Duodenal mucosa (tissue), 2 donors: ENCODE results near the gene CRTAP.
A peak's percentile ranks its signal among the peaks of the same experiment; 100 is the strongest.

ENCODE experiments used
- H3K27ac ChIP-seq: one replicate; pipeline ENCODE4 v1.7.0; 2013; ENCODE audit warnings: low read depth, low read length
- H3K27me3 ChIP-seq, 2 donors: one replicate each; pipeline ENCODE4 v1.7.0; 2013; ENCODE audit warnings: low read length in 2 of 2, control low read depth in 1 of 2; ENCODE audit not compliant: insufficient read depth in 2 of 2, control insufficient read depth in 1 of 2
- H3K36me3 ChIP-seq, 2 donors: one replicate each; pipeline ENCODE4 v1.7.0; 2013; ENCODE audit warnings: low read length in 2 of 2, control low read depth in 1 of 2; ENCODE audit not compliant: insufficient read depth in 2 of 2, control insufficient read depth in 1 of 2
- H3K4me1 ChIP-seq, 2 donors: one replicate each; pipeline ENCODE4 v1.7.0; 2013; ENCODE audit warnings: low read length in 2 of 2, control low read depth in 1 of 2; ENCODE audit not compliant: insufficient read depth in 2 of 2, control insufficient read depth in 1 of 2
- H3K4me3 ChIP-seq, 2 donors: one replicate each; pipeline ENCODE4 v1.7.0; 2013; ENCODE audit warnings: low read length in 2 of 2, low read depth in 1 of 2
- H3K9ac ChIP-seq, 2 donors: one replicate each; pipeline ENCODE4 v1.7.0; 2013; ENCODE audit warnings: low read length in 2 of 2, low read depth in 1 of 2
- H3K9me3 ChIP-seq, 2 donors: one replicate each; pipeline ENCODE4 v1.7.0; 2013; ENCODE audit warnings: low read length in 2 of 2, control low read depth in 1 of 2; ENCODE audit not compliant: control insufficient read depth in 1 of 2

Gene CRTAP

DNA sequence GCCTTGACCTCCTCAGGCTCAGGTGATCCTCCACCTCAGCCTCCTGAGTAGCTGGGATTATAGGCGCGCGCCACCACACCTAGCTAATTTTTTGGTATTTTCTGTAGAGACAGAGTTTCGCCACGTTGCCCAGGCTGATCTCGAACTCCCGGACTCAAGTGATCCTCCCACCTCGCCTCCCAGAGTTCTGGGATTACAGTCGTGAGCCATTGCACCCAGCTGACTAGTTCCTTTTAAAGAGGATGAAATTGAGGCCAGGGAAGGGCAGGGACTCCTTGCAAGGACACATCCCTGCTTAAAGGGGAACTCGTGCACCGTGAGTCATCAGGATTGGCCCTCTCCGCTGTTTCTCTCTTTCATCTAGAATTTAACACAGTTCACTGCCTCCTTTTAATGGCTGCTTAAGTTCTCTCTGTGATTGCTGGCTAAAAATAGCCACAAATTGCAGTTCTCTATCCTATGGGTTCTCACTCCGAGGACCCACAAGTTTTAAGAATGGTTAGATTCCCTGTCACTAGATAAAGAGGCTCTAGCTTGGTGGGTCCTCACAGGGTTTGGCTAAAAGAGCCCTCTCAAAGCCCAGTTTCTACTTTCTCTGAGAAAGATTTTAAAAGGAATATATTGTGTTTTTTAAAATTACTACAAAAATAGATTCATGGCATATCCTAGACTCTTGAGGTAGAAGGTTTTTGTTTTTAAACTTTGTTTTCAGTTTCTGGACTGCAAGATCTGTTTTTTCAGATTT lies 1.4 kb downstream of the CRTAP start:
- H3K27ac ChIP-seq, result peak overlapping the region; percentile 24
- H3K9me3 ChIP-seq, result no peaks in the 10 kb centered on the region
- peak overlapping the region; percentile 90 to 91 for H3K4me3 ChIP-seq
- no peaks in the 10 kb centered on the region for H3K27me3 ChIP-seq
- H3K9ac ChIP-seq, result peak overlapping the region; percentile 43 to 72
- peaks cover 2 to 3% of the 10 kb centered on the region in 2 donors for H3K36me3 ChIP-seq
- H3K4me1 ChIP-seq, result peaks cover 10 to 19% of the 10 kb centered on the region in 2 donors

DNA sequence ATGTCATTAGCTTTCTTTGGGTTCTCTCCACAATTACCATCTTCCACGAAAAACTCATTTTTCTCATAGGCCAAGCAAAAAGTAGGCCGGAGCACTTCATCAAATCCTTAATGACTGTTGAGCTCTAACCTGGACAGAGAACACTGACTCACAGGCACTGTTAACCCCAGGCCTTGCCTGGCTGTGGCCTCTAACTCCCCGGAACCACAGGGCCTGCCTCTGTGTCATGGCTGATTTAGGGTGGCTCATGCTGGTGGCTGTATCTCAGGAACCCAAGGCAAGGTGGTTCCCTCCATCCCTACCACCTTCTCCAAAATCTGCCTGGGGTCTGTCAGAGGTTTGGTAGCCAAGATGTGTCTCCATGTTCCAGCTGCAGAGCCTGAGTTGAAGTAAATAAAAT lies 3.6 kb downstream of the CRTAP start:
- no peaks in the 10 kb centered on the region for H3K27me3 ChIP-seq
- H3K9me3 ChIP-seq, result no peaks in the 10 kb centered on the region
- no peak overlapping the region for H3K27ac ChIP-seq
- peaks cover 10 to 19% of the 10 kb centered on the region in 2 donors for H3K4me1 ChIP-seq
- H3K36me3 ChIP-seq, result peaks cover 12 to 22% of the 10 kb centered on the region in 2 donors
- no peak overlapping the region for H3K9ac ChIP-seq
- no peak overlapping the region for H3K4me3 ChIP-seq

DNA sequence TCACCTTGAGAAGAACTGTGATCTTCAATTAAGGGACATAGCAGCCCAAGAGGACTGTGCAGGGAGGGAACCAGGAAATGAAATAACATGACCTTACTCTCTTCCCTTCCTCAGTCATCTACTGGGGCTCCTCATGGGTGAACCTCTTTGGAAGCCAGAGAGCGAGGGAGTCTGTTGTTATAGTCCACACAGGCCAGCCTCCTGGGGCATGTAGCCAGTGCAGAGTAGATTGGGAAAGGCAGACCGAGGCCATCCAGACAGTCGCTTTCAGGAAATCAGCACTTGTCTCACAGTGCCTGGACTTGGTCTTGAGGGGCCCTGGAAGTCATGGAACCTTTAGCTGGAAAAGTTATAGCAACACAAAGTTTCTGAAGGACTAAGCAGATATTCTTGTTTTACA lies 6.1 kb downstream of the CRTAP start:
- H3K9ac ChIP-seq, result no peak overlapping the region
- peaks cover 5 to 10% of the 10 kb centered on the region in 2 donors for H3K4me1 ChIP-seq
- peaks cover 14 to 37% of the 10 kb centered on the region in 2 donors for H3K36me3 ChIP-seq
- no peak overlapping the region for H3K27ac ChIP-seq
- H3K4me3 ChIP-seq, result no peak overlapping the region
- no peaks in the 10 kb centered on the region for H3K9me3 ChIP-seq
- H3K27me3 ChIP-seq, result no peaks in the 10 kb centered on the region

DNA sequence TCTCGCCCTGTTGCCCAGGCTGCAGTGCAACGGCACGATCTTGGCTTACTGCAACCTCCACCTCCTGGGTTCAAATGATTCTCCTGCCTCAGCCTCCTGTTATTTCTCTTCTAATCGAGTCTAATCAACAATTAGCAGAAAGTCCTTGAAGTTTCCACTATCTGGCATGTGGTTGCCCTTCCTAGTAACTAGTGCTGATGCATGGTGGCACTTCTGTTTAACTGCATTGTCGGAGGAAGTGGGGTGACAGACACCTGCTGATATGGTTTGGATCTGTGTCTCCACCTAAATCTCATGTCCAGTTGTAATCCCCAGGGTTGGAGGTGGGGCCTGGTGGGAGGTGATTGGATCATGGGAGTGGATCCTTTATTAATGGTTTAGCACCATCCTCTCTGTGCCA lies 9.2 kb downstream of the CRTAP start:
- H3K9me3 ChIP-seq, result no peaks in the 10 kb centered on the region
- no peak overlapping the region for H3K9ac ChIP-seq
- peaks cover 14 to 52% of the 10 kb centered on the region in 2 donors for H3K36me3 ChIP-seq
- no peaks in the 10 kb centered on the region for H3K27me3 ChIP-seq
- no peak overlapping the region for H3K27ac ChIP-seq
- H3K4me1 ChIP-seq, result no peaks in the 10 kb centered on the region
- H3K4me3 ChIP-seq, result no peak overlapping the region

DNA sequence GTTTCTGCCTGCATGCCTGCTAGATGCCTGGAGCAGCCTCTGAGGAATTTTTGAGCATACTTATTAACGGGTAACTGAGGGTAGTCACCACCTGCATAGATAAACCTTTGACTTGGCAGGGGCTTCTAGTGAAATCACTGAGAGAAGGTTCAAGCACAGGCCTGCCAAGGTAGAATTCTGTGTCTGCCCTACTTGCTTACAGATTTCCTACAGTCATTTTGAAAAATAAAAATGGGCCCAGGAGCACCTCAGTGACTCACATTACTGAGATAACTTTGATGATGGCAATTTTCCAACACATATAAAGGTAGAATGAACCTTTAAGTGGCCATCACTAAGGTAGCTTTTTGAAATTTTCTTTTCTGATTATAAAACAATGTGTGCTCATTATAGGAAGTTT lies 10.8 kb downstream of the CRTAP start:
- Histone ChIP-seq H3K27ac (no peak overlapping the region), H3K4me3 (no peak overlapping the region), H3K9ac (no peak overlapping the region), H3K4me1 (no peaks in the 10 kb centered on the region), H3K27me3 (no peaks in the 10 kb centered on the region), H3K9me3 (no peaks in the 10 kb centered on the region), H3K36me3 (peaks cover 12 to 59% of the 10 kb centered on the region in 2 donors)

DNA sequence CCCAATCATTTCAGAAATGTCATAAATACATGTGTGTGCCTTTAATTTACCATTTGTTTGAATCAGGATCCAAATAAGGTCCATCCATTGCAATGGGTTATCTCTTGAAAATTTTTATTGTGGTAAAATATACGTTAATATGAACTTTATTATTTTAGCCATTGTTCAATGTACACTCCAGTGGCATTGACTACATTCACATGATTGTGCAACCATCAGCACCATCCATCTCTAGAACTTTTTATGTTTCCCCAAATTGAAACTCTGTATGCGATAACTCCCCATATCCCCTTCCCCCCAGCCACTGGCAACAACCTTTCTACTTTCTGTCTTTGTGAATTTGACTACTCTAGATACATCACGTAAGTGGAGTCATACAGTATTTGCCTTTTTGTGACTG lies 12.0 kb downstream of the CRTAP start:
- Histone ChIP-seq H3K9me3 (no peaks in the 10 kb centered on the region), H3K9ac (no peak overlapping the region), H3K4me1 (no peaks in the 10 kb centered on the region), H3K36me3 (peaks cover 16 to 59% of the 10 kb centered on the region in 2 donors), H3K27me3 (no peaks in the 10 kb centered on the region), H3K4me3 (no peak overlapping the region), H3K27ac (no peak overlapping the region)

DNA sequence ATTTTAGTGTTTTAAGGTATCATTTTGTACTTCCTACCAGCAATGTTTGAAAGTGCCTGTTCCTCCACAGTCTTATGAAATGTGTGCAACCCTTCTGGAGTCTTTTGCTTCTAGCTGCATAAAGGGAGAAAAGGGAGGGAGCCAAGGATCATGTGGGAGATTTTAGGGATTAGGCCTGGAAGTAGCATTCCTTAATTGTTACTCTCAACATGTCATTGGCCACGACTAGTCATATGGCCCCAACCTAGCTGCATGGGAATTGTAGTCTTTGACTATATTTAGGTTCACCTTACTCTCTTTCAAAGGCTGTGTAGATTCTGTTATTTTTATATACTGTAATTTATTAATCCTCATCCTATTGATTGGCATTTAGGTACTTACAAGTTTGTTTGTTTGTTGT lies 14.9 kb downstream of the CRTAP start:
- Histone ChIP-seq H3K36me3 (peaks cover 4 to 62% of the 10 kb centered on the region in 2 donors), H3K4me1 (no peaks in the 10 kb centered on the region), H3K9ac (no peak overlapping the region), H3K4me3 (no peak overlapping the region), H3K27me3 (no peaks in the 10 kb centered on the region), H3K27ac (no peak overlapping the region), H3K9me3 (no peaks in the 10 kb centered on the region)

DNA sequence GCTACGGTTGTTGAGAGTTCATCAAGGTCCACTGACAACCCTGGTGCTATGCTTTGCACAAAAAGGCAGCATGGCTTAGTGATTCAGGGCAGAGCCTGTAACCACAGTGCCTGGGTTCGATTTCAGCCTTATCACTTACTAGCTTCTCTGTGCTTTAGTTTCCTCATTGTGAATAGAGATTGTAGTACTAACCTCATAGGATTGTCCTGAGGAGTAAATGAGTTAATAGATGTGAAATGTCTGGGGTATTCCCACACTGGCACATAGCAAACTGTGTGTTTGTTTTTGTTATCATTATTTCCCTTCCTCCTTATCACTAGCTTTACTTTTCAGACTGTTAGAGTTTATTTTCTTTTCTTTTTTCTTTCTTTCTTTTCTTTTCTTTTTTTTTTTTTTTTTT lies 16.3 kb downstream of the CRTAP start:
- H3K27me3 ChIP-seq, result no peaks in the 10 kb centered on the region
- no peak overlapping the region for H3K4me3 ChIP-seq
- H3K9ac ChIP-seq, result no peak overlapping the region
- H3K27ac ChIP-seq, result no peak overlapping the region
- H3K36me3 ChIP-seq, result peaks cover 12 to 64% of the 10 kb centered on the region in 2 donors
- H3K9me3 ChIP-seq, result no peaks in the 10 kb centered on the region
- H3K4me1 ChIP-seq, result no peaks in the 10 kb centered on the region

DNA sequence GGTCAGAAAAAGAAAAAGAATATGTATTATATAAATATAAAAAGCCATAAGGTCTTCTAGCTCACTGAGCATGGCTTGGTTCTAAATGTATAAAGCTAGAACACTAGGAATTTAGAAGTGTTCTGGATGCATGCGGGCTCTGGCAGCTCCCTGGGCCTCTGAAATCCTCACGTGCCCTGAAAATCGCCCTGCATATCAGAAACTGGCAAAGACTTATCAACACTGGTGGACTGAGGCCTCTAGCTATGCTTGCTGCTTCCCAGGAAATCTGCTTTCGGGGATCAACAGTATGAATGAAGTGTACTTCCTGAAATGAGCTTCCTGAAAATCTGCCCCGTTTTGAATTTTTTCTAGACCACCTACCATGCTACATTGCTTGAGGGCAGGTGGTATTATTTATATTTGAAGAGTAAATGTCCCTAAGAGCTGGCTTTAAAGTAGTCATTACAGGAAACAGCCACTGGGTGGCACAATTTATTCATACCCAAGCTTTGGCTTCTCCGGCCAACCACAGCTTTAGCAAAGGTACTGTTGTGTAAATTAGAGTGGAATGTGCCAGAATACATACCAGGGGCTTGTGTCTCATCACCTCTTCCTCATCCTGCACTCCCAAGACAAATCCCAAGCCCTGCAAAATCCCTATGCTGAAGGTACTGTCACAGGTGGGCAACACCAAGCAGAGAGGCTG lies 17.7 kb downstream of the CRTAP start:
- Histone ChIP-seq H3K27ac (no peak overlapping the region), H3K36me3 (peaks cover 12 to 59% of the 10 kb centered on the region in 2 donors), H3K4me1 (no peaks in the 10 kb centered on the region), H3K9ac (no peak overlapping the region), H3K9me3 (no peaks in the 10 kb centered on the region), H3K27me3 (no peaks in the 10 kb centered on the region), H3K4me3 (no peak overlapping the region)

DNA sequence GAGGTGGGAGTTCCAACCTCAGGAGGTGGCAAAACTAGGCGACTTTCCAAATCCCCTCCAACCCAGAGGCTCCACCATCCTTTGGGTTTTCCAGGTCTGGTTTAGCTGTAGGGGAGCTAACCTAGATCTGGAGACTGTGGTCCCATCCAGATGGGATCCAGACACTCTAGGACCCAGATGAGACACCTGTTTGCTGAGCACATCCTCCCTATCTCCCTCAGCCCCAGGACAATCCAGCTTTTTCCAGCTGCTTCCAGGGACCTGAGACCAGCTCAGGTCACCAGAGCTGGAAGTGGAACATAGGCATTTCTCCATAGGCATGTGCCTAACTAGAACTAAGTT lies 18.2 kb downstream of the CRTAP start:
- Histone ChIP-seq H3K27me3 (no peaks in the 10 kb centered on the region), H3K36me3 (peaks cover 12 to 60% of the 10 kb centered on the region in 2 donors), H3K4me3 (no peak overlapping the region), H3K4me1 (no peaks in the 10 kb centered on the region), H3K9ac (no peak overlapping the region), H3K9me3 (no peaks in the 10 kb centered on the region), H3K27ac (no peak overlapping the region)
